Measurements from ENCODE around the gene ZFAND2B.

Gene ZFAND2B

DNA sequence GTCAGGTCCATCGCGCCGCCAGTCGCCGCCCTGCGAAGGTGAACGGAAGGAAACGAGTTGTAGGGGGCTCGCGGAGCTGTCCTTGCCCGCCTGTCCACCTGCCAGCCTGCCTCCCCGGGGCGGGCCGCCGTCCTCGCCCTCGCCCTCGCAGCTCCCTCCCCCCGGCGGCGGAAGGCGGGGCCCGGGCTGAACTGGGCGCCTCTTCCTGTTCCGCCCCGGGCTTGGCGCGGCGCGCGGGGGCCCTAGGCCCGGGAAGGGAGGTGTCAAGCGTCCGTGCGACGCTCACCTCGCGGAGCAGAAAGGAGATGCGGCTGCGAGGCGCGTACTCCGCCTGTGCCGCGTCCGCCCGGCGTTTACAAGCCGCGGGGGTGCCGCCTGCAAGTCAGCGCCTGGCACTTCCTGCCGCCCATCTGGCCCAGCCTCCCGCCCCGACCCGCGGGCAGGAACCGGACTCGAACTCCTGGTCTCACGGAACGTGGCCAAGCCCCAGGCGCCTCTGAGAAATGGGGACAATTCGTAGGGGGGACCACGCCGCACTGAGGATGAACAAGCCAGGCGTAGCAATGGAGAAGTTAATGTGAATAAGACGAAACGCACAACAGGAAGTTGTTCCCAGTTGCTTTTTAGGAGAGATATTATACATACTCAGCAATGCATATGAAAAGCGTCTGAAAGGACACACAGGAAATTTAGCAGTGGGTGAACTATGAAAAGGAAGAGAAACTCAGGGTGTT is 29.6 kb upstream of the ZFAND2B start, which contains the start of gene CNPPD1:
TSS of gene CNPPD1 (minus strand) at position 108 of the 734 bp plus-strand sequence. CDS start at position 11, 97 bp downstream.
- peaks cover 34% of the 10 kb centered on the region for H3K36me3 Mint-ChIP-seq (ENCODE audit: low read depth)
- H3K27me3 Mint-ChIP-seq (ENCODE audit: low read depth) = no peaks in the 10 kb centered on the region
- H3K4me3 Mint-ChIP-seq = peak within 1 kb of the TSS; percentile 97 to 100 (median 99)
- TF ChIP-seq, protein P1, sequence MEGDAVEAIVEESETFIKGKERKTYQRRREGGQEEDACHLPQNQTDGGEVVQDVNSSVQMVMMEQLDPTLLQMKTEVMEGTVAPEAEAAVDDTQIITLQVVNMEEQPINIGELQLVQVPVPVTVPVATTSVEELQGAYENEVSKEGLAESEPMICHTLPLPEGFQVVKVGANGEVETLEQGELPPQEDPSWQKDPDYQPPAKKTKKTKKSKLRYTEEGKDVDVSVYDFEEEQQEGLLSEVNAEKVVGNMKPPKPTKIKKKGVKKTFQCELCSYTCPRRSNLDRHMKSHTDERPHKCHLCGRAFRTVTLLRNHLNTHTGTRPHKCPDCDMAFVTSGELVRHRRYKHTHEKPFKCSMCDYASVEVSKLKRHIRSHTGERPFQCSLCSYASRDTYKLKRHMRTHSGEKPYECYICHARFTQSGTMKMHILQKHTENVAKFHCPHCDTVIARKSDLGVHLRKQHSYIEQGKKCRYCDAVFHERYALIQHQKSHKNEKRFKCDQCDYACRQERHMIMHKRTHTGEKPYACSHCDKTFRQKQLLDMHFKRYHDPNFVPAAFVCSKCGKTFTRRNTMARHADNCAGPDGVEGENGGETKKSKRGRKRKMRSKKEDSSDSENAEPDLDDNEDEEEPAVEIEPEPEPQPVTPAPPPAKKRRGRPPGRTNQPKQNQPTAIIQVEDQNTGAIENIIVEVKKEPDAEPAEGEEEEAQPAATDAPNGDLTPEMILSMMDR (IDR thresholded peaks at IDR 0.05; ENCODE audit: unreplicated experiment in 3 of 3) = no peak
- H3K27ac Mint-ChIP-seq = peak within 1 kb of the TSS; percentile 99 to 100 (median 100)
- H3K9me3 Mint-ChIP-seq = no peaks in the 10 kb centered on the region
- H3K4me1 Mint-ChIP-seq = peaks cover 34% of the 10 kb centered on the region

DNA sequence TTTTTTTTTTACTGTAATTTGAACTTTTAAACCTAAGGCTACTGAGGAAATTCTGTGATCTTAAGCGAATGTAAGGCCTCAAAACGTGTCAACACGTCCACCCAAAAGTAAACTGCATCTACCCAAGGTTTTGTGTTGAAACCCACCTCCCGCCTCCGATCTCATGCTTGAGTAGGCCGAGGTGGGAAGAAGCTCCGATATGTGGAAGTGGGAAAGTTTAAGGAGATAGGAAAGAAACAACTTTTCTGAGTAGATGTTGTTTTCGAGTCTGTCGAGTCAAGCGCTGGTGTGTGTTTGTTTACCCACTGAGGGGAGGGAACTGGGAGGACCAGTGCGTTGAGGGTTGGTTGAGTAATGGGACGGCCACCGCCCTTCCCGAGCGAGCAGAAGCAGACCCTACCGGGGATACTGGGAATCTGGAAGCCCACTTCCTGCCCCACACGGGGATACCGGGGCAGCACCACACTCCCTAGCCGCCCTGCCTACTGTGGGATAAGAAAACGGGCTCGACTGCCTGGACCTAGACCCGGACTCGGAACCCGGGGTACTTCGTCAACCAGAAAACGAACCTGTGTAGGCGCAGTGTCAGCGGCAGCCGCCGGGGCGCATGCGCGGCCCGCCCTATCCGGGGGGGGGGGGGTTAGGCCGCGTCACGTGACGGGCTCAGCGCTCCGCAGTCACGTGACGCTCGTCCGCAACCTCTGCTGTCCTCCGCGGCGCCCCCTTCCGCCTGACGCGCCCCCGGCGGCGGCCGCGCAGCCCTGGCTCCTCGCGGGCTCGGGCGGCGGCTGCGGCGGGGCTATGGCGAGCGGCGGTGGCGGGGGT is 28.8 kb upstream of the ZFAND2B start, which contains the start of gene RETREG2:
TSS of gene RETREG2 (plus strand) at position 724 of the 825 bp plus-strand sequence. CDS start at position 802, 78 bp downstream.
- TF ChIP-seq, protein P1 (IDR thresholded peaks at IDR 0.05; ENCODE audit: unreplicated experiment in 3 of 3) = peak; percentile 33 to 45 (median 38)
- H3K4me3 Mint-ChIP-seq = peak within 1 kb of the TSS; percentile 97 to 100 (median 99)
- H3K36me3 Mint-ChIP-seq (ENCODE audit: low read depth) = peaks cover 33% of the 10 kb centered on the region
- H3K9me3 Mint-ChIP-seq = no peaks in the 10 kb centered on the region
- H3K27me3 Mint-ChIP-seq (ENCODE audit: low read depth) = peaks cover 2% of the 10 kb centered on the region
- H3K4me1 Mint-ChIP-seq = peaks cover 34% of the 10 kb centered on the region
- H3K27ac Mint-ChIP-seq = peak within 1 kb of the TSS; percentile 99 to 100 (median 100)

DNA sequence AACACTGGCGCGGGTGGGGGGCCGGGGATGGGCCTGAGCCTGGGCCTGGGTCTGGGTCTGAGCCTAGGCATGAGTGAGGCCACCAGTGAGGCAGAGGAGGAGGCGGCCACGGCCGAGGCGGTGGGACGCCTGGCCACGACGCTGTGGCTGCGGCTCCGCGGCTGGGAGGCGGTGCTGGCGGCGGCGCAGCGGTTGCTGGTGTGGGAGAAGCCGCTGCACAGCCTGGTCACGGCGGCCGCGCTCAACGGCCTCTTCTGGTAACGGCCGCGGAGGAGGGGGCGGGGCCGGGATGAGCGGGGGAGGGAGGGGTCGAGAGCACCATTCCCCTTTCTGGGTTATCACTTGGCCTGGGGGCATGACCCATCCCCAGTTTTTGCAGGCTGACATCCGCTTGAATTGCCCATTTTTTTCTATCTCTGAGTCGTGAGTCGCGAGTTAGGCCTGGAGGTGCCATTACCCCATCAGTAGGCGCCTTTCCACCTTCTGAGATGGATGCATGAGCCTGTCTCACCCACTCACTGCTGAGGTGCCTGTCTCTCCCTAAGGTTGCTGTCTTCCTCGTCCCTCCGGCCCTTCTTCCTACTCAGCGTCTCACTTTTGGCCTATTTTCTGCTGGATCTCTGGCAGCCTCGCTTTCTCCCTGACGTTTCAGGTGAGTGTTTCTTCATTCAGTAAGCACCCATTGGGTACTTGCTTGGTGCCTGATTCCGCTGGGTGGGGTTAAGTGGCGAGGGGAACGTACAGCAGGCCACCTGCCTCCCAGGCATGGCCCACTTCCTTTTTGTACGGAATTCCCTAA is 28.0 kb upstream of the ZFAND2B start:
- Mint-ChIP-seq H3K4me1 (peaks cover 34% of the 10 kb centered on the region), H3K9me3 (no peaks in the 10 kb centered on the region), H3K4me3 (peak overlapping the region; percentile 87 to 99 (median 96)), H3K27ac (peak overlapping the region; percentile 82 to 97 (median 83)), H3K27me3 (ENCODE audit: low read depth) (peaks cover 3% of the 10 kb centered on the region), H3K36me3 (ENCODE audit: low read depth) (peaks cover 40% of the 10 kb centered on the region)
- TF ChIP-seq, protein P1 (IDR thresholded peaks at IDR 0.05; ENCODE audit: unreplicated experiment in 3 of 3) = no peak

DNA sequence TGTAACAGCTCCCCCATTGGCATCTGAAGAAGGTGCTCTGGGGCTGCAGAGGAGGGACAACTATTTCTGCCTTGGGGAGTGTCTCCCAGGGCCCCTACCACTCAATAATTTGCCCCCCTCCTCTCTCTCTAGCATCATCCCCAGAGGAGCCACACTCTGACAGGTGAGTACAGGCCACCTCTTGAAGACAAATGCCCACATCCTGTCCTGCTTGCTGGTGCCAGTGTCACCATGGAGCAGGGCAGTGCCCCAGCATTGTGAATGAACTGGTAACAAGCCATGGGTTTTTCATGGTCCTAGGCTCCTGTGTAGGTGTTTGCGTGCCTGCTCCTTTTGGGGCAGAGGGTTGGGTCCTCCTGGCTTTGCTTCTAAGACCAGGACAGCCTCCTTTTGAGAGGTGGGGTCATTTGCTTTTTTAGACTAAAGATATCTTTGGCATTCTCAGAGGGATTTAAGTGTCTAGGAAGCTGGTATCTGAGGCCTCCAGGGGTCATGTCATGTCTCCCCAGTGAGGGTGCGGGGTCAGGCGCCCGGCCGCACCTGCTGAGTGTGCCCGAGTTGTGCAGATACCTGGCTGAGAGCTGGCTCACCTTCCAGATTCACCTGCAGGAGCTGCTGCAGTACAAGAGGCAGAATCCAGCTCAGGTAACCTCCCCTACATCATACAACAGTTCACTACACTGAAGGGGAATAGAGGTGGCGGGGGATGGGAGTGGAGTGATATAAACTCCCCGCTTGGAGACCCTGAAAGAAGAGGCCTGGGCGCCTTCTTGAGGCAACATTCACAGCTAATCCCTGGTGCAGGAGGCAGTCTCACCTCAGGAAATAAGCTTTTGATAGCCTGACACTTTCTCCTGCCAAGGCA is 26.7 kb upstream of the ZFAND2B start:
- Mint-ChIP-seq H3K27me3 (ENCODE audit: low read depth) (peaks cover 3% of the 10 kb centered on the region), H3K4me3 (peak overlapping the region; percentile 87 to 99 (median 96)), H3K4me1 (peaks cover 28% of the 10 kb centered on the region), H3K27ac (no peak overlapping the region), H3K36me3 (ENCODE audit: low read depth) (peaks cover 36% of the 10 kb centered on the region), H3K9me3 (no peaks in the 10 kb centered on the region)
- TF ChIP-seq, protein P1 (IDR thresholded peaks at IDR 0.05; ENCODE audit: unreplicated experiment in 3 of 3) = no peak

DNA sequence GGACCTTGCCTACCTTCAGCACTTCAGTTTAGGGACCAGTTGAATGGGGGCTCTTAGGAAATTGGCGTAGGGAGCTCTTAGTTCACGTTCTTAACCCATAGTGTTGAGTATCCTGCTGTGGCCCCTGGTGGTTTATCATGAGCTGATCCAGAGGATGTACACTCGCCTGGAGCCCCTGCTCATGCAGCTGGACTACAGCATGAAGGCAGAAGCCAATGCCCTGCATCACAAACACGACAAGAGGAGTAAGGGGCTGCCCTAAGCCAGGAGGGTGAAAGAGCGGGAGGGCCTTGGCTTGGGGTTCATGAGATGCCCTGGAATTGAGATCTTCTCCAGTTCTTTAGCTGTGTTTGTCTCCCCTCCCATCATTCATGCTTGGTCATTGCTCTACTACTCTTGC is 25.6 kb upstream of the ZFAND2B start:
- H3K4me1 Mint-ChIP-seq = peaks cover 23% of the 10 kb centered on the region
- no peaks in the 10 kb centered on the region for H3K9me3 Mint-ChIP-seq
- peak overlapping the region; percentile 70 to 96 (median 87) for H3K4me3 Mint-ChIP-seq
- TF ChIP-seq, protein P1 (IDR thresholded peaks at IDR 0.05; ENCODE audit: unreplicated experiment in 3 of 3) = no peak
- H3K27me3 Mint-ChIP-seq (ENCODE audit: low read depth) = peaks cover 3% of the 10 kb centered on the region
- H3K36me3 Mint-ChIP-seq (ENCODE audit: low read depth) = peaks cover 45% of the 10 kb centered on the region
- no peak overlapping the region for H3K27ac Mint-ChIP-seq
